ENCODE measurements around the gene ZNF814.

DNA sequence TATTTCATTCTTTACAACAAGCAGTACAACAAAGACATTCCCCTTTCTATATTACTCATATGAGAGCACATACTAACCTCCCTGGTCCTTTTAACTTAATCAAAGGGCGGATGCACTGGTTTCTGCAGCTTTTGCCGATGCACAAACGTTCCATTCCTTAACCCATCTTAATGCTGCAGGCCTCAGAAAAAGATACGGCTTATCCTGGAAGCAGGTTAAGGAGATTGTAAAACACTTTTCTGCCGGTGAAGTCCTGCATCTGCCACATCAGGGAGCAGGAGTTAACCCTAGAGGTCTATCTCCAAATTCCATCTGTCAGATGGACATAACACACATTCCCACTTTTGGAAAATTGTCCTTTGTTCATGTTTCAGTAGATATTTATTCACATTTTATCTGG is 11.5 kb upstream of the ZNF814 start:
- TF ChIP-seq, protein P1, sequence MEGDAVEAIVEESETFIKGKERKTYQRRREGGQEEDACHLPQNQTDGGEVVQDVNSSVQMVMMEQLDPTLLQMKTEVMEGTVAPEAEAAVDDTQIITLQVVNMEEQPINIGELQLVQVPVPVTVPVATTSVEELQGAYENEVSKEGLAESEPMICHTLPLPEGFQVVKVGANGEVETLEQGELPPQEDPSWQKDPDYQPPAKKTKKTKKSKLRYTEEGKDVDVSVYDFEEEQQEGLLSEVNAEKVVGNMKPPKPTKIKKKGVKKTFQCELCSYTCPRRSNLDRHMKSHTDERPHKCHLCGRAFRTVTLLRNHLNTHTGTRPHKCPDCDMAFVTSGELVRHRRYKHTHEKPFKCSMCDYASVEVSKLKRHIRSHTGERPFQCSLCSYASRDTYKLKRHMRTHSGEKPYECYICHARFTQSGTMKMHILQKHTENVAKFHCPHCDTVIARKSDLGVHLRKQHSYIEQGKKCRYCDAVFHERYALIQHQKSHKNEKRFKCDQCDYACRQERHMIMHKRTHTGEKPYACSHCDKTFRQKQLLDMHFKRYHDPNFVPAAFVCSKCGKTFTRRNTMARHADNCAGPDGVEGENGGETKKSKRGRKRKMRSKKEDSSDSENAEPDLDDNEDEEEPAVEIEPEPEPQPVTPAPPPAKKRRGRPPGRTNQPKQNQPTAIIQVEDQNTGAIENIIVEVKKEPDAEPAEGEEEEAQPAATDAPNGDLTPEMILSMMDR (IDR thresholded peaks at IDR 0.05; ENCODE audit: low read length): no peak
- TF ChIP-seq EZH2 (optimal IDR thresholded peaks at IDR 0.05; ENCODE audit: low read depth, low read length): no peak
- no peak for TF ChIP-seq EZH2phosphoT487 (IDR thresholded peaks at IDR 0.05; ENCODE audit: low read length)
